ENCODE results near the gene UMAD1.

GRCh38 chr7:7771452-7771851, 130.9 kb downstream of the UMAD1 start:
- no peak for TF ChIP-seq CTCF (IDR thresholded peaks at IDR 0.05; ENCODE audit: borderline replicate concordance, extremely low read depth, low read length, poor library complexity, severe bottlenecking)
- TF ChIP-seq EZH2 (IDR thresholded peaks at IDR 0.05; ENCODE audit: borderline replicate concordance, low read depth, low read length, severe bottlenecking) = no peak

Measured in DND-41 (cell line).